GM19043 (cell line): Measurements from ENCODE around the gene AOPEP.

Source experiments
- ATAC-seq: cut with Tn5 transposase; IDR thresholded peaks from one replicate; pipeline ENCODE4 v1.9.1; 2021; ENCODE audit warnings: low read depth; ENCODE audit not compliant: unreplicated experiment

Gene AOPEP

DNA sequence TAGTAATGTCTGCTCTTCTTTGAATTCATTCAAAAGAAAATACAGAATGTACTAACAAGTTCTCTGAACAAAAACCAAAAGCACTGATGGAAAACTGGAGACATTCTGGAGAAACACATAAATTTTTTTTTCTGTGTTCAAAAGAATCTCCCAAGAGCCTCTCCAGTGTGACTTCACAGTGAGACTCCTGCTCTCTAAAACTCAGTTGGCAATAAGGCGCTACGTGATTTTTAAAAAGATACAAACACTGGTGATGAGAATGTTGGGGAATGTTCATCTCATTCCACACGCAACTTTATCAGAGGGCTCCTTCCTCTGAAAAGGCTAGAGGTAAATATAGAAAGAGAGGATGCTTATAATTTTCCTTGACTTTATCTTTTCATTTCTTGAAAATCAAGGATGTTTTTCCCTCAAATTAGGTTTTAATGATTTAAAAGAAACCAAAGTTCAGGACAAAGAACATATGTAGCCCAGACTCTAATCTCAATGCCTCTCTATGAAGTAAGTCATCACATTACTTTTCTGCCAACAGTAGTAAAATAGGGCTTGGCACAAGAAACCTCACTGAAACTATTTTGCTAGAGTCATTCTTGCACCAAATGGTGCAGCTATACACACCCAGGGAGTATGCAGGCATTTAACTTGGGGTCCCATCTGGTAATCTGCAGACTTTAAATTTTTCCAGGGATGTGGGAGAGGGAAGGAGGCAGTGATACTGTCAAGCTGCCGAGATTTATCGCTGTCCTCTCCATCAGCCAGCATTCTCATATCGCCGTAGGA is 12.9 kb upstream of the AOPEP start:
- no peak for ATAC-seq

DNA sequence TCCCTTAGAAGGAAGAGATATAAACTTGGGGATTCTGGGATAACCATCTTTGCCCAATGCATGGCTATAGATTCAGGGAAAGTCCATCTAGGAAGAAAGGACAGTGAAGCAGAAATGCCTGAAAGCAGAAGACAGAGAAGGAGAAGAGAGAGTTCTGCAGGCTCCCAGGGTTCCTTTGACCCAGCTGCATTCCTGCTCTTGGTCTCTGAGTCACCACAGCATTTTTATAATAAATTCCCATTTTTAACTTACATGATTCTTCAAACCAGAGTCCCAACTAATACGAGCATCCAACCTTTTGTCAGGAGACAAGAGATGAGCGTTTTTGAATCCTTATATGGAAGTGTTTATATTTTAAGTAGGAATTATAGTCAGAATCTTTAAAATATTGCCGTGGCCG is 12.0 kb upstream of the AOPEP start:
- no peak for ATAC-seq

- no peak for ATAC-seq
Measured at GRCh38 chr9:94717761-94718160, 8.7 kb upstream of the AOPEP start.

DNA sequence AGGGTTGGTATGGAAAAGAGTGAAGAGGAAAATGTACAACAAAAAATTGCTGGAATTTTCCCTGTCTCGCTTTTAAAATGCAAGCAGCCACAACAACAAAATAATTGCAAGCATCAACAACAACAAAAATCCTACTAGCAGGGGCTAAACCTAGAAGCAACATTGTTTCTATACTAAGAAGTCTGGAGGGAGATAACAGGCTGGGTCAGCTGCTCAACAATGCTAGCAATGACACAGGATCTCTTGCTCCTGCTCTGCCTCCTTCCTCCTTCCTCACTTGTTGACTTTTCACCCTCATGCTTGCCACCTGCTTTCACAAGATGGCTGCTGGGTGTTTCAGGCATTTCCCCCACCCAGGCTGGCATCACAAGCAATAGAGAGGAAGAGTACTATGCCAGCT is 7.6 kb upstream of the AOPEP start:
- ATAC-seq = no peak

GRCh38 chr9:94719878-94720277 is 6.6 kb upstream of the AOPEP start:
- ATAC-seq = no peak

DNA sequence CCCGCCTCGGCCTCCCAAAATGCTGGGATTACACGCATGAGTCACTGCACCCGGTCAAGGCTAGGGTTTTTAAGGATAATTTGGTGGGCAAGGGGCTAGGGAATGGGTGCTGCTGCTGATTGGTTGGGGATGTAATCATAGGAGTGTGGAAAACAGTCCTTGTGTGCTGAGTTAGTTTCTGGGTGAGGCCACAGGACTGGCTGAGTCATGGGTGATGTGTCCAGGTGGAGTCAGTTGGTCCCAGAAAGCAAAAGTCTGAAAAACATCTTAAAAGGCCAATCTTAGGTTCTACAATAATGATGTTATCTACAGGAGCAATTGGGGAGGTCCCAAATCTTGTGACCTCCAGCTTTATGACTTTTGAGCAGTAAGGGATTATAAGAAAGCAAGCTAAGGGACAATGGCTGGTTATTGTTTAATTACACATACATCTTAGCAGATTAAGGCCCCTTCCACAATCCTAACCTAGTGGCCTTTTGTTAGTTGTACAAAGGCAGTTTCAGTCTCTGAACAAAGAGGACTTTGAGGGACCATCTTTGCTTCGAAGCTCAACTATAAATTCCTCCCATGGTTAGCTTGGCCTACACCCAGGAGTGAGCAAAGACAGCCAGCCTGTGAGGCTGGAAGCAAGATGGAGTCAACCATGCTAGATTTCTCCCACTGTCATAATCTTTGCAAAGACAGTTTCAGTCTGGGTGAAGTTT is 5.5 kb upstream of the AOPEP start:
- ATAC-seq = no peak

DNA sequence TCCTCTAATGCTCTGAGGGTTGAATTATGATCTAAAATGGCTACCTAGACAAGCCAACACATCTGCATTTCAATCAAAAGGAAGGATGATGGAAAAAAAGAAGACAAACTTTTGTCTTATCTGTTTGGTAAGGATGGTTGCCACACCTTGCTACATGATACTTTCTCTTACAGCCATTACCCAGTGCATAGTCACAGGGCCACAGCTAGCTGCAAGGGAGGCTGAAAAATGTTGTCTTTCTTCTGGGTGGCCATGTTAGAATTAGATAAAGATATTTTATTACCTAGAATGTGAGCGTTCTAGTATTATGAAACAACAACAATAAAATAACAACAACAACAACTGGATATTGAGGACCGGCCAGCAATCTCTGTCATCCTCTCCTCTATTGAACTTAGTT is 4.7 kb upstream of the AOPEP start:
- no peak for ATAC-seq

DNA sequence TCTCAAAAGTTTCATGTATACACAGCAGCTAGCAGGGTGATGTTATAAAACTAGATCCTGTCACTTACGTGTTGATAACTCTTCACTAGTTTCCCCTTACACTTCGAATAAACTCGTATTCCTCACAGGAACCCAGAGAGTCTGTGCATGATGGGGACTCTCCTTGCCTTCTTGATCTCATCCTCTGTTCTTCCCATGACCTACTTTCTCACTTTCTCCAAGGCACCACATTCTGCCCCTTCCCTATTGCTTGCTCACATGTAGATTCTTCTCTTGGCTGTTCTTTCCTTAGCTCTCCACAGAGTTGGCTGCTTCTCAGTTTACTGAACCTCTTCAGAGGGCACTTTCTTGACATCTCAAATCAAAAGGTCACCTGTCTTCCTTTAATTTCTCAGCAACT is 1.2 kb upstream of the AOPEP start:
- ATAC-seq = no peak

- ATAC-seq = no peak
Measured at GRCh38 chr9:94728719-94729118, 2.2 kb downstream of the AOPEP start.

DNA sequence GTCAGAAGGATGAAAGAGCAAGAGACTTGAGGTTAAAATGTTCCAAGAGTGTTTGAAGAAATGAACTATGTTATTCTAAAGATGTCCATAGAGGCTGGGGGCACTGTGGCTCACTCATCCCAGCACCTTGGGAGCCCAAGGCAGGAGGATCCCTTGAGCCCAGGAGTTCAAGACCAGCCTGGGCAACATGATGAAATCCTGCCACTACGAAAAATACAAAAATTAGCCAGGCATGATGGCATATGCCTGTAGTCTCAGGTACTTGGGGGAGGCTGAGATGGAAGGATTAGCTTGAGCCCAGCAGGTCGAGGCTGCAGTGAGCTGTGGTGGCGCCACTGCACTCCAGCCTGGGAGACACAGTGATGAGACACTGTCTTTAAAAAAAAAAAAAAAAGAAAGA is 2.7 kb downstream of the AOPEP start:
- no peak for ATAC-seq

DNA sequence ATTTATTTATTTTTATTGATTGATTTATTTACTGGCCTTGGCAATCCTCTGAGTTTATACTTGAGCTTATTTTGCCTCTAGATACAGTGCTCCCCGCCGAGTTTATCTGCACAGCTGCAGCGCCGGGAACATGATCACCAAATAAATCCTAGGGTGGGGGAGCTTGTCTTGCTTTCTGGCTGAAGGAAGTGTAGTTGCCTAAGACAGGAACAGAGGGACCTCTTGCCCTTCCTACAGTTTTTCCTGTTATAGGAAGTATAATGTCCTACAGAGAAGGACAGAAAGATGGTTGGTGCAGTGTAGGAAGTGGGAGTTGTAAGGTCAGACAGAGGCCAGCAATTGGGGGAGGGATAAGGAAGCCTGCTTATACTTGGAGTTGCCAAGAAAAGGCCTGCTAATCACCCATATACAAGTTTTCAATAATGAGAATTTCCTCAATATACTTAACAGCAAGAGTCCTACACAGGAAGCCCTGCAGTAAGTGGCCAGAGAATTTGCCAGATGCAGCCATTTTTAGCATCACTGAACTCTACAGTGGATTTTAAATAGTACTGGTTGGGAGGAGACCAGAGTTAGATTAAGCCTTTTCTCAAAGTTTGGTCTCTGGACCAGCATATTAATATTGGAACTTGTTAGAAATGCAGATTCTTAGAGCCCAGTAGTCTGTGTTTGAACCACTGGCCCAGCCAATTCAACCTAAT is 7.7 kb downstream of the AOPEP start:
- no peak for ATAC-seq

DNA sequence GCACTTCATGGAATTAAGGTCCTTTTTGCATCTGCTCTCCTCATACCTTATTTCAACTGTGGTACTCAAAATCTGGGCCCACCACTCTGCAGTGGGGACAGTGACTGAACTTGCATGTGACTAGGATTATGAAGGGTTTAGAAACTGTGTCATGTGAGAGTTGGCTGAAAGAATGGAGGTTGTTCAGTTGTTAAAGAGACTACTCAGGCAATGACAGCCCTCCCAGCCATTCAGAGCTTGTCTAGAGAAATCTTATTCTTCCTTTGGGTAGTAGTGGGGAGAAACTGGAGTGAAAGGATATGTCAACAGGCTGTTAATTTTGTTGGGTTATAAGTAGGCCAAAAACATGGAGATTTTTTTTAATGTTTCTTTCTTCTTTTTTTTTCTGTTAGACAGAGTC is 10.3 kb downstream of the AOPEP start:
- ATAC-seq = no peak

GRCh38 chr9:94740145-94740840 is 13.8 kb downstream of the AOPEP start:
- no peak for ATAC-seq

- ATAC-seq = no peak
Measured at GRCh38 chr9:94741866-94742265, 15.4 kb downstream of the AOPEP start.

- no peak for ATAC-seq
Measured at GRCh38 chr9:94743035-94743954, 16.8 kb downstream of the AOPEP start.

GRCh38 chr9:94745806-94746540 is 19.5 kb downstream of the AOPEP start:
- ATAC-seq = no peak

DNA sequence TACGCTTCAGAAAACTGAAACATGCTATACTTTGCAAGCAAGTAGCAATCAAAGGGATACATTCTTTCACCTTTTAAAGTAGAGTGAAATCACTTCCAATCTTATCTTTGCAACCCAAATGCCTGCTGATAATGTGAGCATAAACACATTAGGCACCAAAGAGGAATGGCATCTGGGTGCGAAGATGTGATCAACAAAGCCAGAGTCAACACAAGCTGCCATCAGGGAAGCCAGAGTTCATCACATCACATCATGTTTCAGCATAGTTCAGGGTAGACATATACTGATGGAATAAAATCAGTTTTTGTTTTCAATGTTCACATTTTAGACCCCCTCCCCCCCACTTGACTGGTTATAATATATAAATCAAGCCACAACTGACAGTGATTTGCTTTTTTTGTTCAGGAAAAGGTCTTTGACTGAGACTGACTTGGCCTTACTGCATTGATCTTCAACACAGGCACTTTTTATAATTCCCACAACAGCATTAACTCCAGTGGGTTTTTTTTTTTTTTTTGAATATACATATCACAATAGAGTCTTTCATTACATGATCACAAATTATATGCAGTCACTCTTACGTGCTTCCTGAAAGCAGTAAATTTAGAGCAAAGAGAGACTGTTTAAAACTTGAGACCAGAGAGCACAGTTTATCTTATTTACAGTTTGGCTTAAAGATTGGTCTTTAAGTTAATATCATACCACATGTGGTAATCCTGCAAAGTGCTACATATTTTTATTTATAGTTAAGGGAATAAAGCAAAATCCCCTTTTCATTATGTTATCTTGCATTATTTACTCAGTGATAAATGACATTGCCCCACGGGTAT is 20.3 kb downstream of the AOPEP start:
- ATAC-seq = no peak

GRCh38 chr9:94754976-94755475 is 28.5 kb downstream of the AOPEP start:
- no peak for ATAC-seq
